Mucosa of descending colon (tissue), 3 donors: Measurements from ENCODE around the gene IFI16. TPM values are rescaled to one million over a fixed set of nuclear protein-coding genes. Genes with fewer than 3 reads are reported as not detected.
"Not testable (repeated sequence)": the region's sequence is repeated elsewhere in the genome, so short reads cannot be mapped to it uniquely, and the experiment has no call there.

Experiments
- ATAC-seq: fragments of 200-7000 bp; cut with Tn5 transposase; one replicate; pipeline ENCODE4 v1.9.1; 2020; ENCODE audit warnings: mild to moderate bottlenecking, moderate library complexity
- DNase-seq, 3 donors: peaks; one replicate each; pipeline ENCODE4 v3.0.0-alpha.2; 2020
- H3K36me3 ChIP-seq: fragments of 200-600 bp; one replicate; pipeline ENCODE4 v1.8.0; 2021; ENCODE audit warnings: low read depth, mild to moderate bottlenecking
- H3K4me1 ChIP-seq: fragments of 200-600 bp; one replicate; pipeline ENCODE4 v1.8.0; 2021; ENCODE audit warnings: low read depth, mild to moderate bottlenecking
- H3K4me3 ChIP-seq: fragments of 200-600 bp; one replicate; pipeline ENCODE4 v1.8.0; 2021; ENCODE audit warnings: mild to moderate bottlenecking
- H3K9me3 ChIP-seq: fragments of 200-600 bp; one replicate; pipeline ENCODE4 v1.8.0; 2021; ENCODE audit warnings: mild to moderate bottlenecking
- intact Hi-C, 2 donors: fragments of 100-400 bp; cut with DNase I in 1 of 2; cut with micrococcal nuclease in 1 of 2; formaldehyde crosslinking; loops; one replicate each; pipeline versions ENCODE4 v1.11.0 to v1.11.1; 2022; cut with DNase I, micrococcal nuclease
- total RNA-seq, 3 donors: library from RNA; stranded (reverse); fragmentation: NEBNext Ultra II Directional in 2 of 3; extraction: Animal tissue kit (Norgen Biotek cat#: 25700) in 2 of 3; gene quantifications; one replicate each; pipeline versions ENCODE4 v1.2.1 to v1.2.4, GENCODE V29; 2021 to 2023
- TF ChIP-seq, protein P1 (sequence below): fragments of 200-600 bp; IDR thresholded peaks from one replicate; pipeline ENCODE4 v1.8.0; 2022; ENCODE audit warnings: antibody characterized with exemption, mild to moderate bottlenecking
- donor health status: DM: no; HTN: no; CAD: no; lungs with moderate emphysema.
- donor health status: DM: no; HTN: no; CAD: no.
- donor health status: DM: no; HTN: yes; CAD: no.

Gene IFI16
- total RNA-seq, 3 donors from 2014 or later: 14.4 to 37.9 (median 36.6) TPM

DNA sequence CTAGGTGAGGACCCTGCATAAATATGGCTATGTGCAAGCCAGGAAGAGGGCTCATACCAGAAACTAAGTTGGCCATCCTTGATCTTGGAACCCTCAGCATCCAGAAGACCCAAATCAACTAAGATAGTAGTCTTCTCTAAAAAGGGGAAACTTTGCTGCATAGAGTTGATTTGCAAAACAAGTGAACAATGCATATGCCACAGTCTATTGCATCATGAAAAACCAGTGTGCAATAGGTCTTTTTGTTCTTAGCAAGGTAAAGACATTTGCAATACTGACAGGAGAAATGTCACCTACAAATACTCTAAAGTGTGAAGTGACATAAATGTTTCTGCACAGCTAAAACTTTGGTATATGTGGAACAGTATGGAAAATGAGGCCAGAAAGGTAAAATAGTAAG lies 2.0 kb upstream of the IFI16 start:
- DNase-seq: no peak
- Histone ChIP-seq H3K36me3 (no peaks in the 10 kb centered on the region), H3K4me3 (no peak overlapping the region), H3K9me3 (no peaks in the 10 kb centered on the region), H3K4me1 (peaks cover 16% of the 10 kb centered on the region)
- ATAC-seq: no peak
- TF ChIP-seq, protein P1, sequence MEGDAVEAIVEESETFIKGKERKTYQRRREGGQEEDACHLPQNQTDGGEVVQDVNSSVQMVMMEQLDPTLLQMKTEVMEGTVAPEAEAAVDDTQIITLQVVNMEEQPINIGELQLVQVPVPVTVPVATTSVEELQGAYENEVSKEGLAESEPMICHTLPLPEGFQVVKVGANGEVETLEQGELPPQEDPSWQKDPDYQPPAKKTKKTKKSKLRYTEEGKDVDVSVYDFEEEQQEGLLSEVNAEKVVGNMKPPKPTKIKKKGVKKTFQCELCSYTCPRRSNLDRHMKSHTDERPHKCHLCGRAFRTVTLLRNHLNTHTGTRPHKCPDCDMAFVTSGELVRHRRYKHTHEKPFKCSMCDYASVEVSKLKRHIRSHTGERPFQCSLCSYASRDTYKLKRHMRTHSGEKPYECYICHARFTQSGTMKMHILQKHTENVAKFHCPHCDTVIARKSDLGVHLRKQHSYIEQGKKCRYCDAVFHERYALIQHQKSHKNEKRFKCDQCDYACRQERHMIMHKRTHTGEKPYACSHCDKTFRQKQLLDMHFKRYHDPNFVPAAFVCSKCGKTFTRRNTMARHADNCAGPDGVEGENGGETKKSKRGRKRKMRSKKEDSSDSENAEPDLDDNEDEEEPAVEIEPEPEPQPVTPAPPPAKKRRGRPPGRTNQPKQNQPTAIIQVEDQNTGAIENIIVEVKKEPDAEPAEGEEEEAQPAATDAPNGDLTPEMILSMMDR: no peak
- intact Hi-C loops: no loop called here

DNA sequence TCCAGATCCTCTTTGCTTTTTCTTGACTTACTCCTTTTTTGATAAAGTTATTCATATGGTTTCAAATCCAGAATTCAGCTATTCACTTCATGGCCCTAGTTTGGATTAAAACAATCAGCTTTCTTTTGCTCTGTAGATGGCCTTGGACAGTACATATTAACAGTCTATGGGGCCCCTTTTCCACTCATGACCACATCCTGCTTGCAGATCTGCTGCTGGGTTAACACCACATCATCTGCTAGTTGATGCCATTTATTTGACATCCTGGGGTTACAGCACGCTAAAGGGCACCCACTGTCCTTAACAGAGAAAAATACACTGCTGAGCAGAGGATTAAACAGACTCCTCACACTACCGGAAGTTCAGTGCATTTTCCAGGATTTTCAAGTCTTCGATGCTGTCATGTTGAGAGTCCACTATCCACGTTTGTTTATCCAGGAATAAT lies 941 bp upstream of the IFI16 start:
- Histone ChIP-seq H3K36me3 (no peaks in the 10 kb centered on the region), H3K4me1 (peaks cover 16% of the 10 kb centered on the region), H3K4me3 (no peak overlapping the region), H3K9me3 (no peaks in the 10 kb centered on the region)
- ATAC-seq: peak; percentile 75
- TF ChIP-seq, protein P1: no peak
- intact Hi-C loops: no loop called here
- DNase-seq: peak in 1 of 3 donors; percentile 45

DNA sequence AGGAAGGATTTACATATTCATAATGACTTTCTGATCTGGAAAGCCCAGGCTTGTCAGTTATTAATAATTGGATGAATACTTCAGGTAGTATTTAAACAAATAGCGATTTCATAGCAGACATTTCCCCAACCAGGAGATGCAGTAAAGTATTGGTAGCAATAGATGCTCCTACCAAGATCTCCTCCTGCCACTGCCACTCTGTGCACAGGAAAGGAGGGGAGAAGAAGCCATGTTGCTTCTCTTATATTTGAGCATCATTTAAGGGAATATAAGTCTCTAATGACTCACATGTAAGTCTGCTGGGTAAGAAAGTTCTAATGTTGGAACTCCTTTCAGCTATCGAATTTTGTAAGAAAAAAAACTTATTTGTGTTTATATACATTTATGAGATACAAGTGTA lies 420 bp upstream of the IFI16 start:
- no peak overlapping the region for H3K4me3 ChIP-seq
- H3K9me3 ChIP-seq: no peaks in the 10 kb centered on the region
- intact Hi-C loops: no loop called here
- peaks cover 16% of the 10 kb centered on the region for H3K4me1 ChIP-seq
- ATAC-seq: no peak
- H3K36me3 ChIP-seq: no peaks in the 10 kb centered on the region
- TF ChIP-seq, protein P1: no peak
- DNase-seq: no peak

DNA sequence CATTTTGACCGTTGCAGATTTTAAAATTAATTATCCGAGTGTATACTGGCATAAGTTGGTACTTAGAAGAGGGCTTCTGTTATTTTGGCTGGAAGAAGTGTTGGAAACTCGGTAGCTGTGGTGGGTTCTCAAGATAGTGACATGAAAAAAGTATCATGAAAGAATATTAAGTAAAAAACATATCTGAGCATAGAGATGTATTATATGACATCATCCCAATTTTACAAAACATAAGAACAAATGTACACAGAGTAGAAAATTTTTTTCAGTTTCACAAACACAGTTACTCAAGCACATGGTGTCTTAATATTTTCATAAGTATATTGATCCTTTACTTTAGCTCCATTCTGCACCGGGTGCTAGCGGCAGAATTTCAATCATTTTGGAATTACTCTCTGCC lies 684 bp downstream of the IFI16 start:
- intact Hi-C loops: no loop called here
- H3K4me1 ChIP-seq: peaks cover 14% of the 10 kb centered on the region
- no peak for ATAC-seq
- H3K9me3 ChIP-seq: no peaks in the 10 kb centered on the region
- DNase-seq: no peak
- peak overlapping the region; percentile 24 for H3K4me3 ChIP-seq
- no peaks in the 10 kb centered on the region for H3K36me3 ChIP-seq
- TF ChIP-seq, protein P1: no peak

DNA sequence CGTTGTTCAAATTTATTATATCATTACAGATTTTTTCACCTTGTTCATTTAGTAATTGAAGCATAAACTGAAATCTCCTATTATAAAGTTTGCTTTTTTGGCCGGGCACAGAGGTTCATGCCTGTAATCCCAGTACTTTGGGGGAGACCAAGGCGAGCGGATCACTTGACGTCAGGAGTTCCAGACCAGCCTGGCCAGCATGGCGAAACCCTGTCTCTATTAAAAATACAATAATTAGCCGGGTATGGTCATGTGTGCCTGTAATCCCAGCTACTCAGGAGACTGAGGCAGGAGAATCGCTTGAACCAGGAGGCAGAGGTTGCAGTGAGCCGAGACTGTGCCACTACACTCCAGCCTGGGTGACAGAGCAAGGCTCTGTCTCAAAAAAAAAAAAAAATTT lies 1.3 kb downstream of the IFI16 start:
- H3K4me3 ChIP-seq, DNase-seq, H3K9me3 ChIP-seq, H3K4me1 ChIP-seq, ATAC-seq, intact Hi-C loops, H3K36me3 ChIP-seq: not testable (repeated sequence)

DNA sequence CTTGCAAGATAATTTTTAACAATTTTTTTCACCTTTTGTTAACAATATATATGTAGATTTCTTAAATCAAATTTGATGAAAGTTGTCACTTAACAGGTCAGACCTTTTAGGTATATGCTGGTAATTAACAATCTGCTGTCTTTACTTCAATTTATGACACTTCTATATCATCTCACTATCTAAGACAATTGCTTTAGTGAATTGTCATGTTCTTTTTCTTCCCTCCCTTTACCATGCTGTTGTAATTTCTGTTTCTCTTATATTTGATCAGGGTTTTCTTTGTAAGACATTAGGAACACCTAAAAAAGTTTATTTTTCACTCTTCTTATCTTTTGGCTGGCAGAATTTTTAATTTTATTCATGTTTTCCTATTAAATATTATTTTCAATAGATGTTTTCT lies 2.0 kb downstream of the IFI16 start:
- DNase-seq: no peak
- TF ChIP-seq, protein P1: no peak
- Histone ChIP-seq H3K36me3 (no peaks in the 10 kb centered on the region), H3K4me3 (no peak overlapping the region), H3K9me3 (no peaks in the 10 kb centered on the region), H3K4me1 (peaks cover 6% of the 10 kb centered on the region)
- intact Hi-C loops: no loop called here
- no peak for ATAC-seq
